HG03039 (cell line): ENCODE data around the gene KRTAP5-3.

Experiments used
- ATAC-seq: cut with Tn5 transposase; IDR thresholded peaks from one replicate; pipeline ENCODE4 v1.9.1; 2021; ENCODE audit warnings: mild to moderate bottlenecking, moderate library complexity; ENCODE audit not compliant: unreplicated experiment

Gene KRTAP5-3

GRCh38 chr11:1643146-1643690 is 35.0 kb upstream of the KRTAP5-3 start:
- ATAC-seq = no peak

GRCh38 chr11:1642288-1643145 is 34.3 kb upstream of the KRTAP5-3 start:
- no peak for ATAC-seq

GRCh38 chr11:1641096-1641495 is 32.8 kb upstream of the KRTAP5-3 start:
- no peak for ATAC-seq

- no peak for ATAC-seq
Measured at GRCh38 chr11:1640076-1640946, 32.0 kb upstream of the KRTAP5-3 start.

GRCh38 chr11:1639666-1640065 is 31.4 kb upstream of the KRTAP5-3 start:
- ATAC-seq = no peak

GRCh38 chr11:1639102-1639620 is 30.9 kb upstream of the KRTAP5-3 start:
- no peak for ATAC-seq

GRCh38 chr11:1638344-1638743 is 30.1 kb upstream of the KRTAP5-3 start:
- ATAC-seq = no peak

GRCh38 chr11:1637628-1638027 is 29.4 kb upstream of the KRTAP5-3 start:
- ATAC-seq = no peak

GRCh38 chr11:1636291-1636950 is 28.2 kb upstream of the KRTAP5-3 start:
- ATAC-seq = no peak

- ATAC-seq = no peak
Measured at GRCh38 chr11:1633864-1634263, 25.6 kb upstream of the KRTAP5-3 start.

- ATAC-seq = no peak
Measured at GRCh38 chr11:1632053-1632714, 23.9 kb upstream of the KRTAP5-3 start.

- ATAC-seq = no peak
Measured at GRCh38 chr11:1631066-1631568, 22.9 kb upstream of the KRTAP5-3 start.

- no peak for ATAC-seq
Measured at GRCh38 chr11:1630271-1630670, 22.0 kb upstream of the KRTAP5-3 start.

GRCh38 chr11:1629326-1630185 is 21.3 kb upstream of the KRTAP5-3 start, which contains the start of gene KRTAP5-5:
Gene KRTAP5-5 (plus strand): TSS chr11:1629775. CDS start chr11:1629841, 66 bp downstream.
- no peak for ATAC-seq

- ATAC-seq = no peak
Measured at GRCh38 chr11:1628506-1629325, 20.5 kb upstream of the KRTAP5-3 start.

GRCh38 chr11:1625541-1625940 is 17.3 kb upstream of the KRTAP5-3 start:
- ATAC-seq = no peak

- no peak for ATAC-seq
Measured at GRCh38 chr11:1624621-1625020, 16.4 kb upstream of the KRTAP5-3 start.

- ATAC-seq = no peak
Measured at GRCh38 chr11:1623716-1624115, 15.5 kb upstream of the KRTAP5-3 start.
